Ovary (tissue), 9 donors: Measurements from ENCODE around the gene PPDPF. TPM values are rescaled to one million over a fixed set of nuclear protein-coding genes. Genes with fewer than 3 reads are reported as not detected.

Source experiments
- DNase-seq, 5 donors: peaks; one replicate each; pipeline ENCODE4 v3.0.0-alpha.2; 2019 to 2020
- H3K27ac ChIP-seq, 2 donors: fragments of 200-600 bp; one replicate each; pipeline versions ENCODE4 v1.5.1 to v1.8.0; 2019 to 2022
- H3K27me3 ChIP-seq: fragments of 200-600 bp; one replicate; pipeline ENCODE4 v1.8.0; 2022
- H3K36me3 ChIP-seq: fragments of 200-600 bp; sonication (generic); one replicate; pipeline ENCODE4 v1.5.1; 2019
- H3K4me1 ChIP-seq: one replicate; pipeline ENCODE4 v1.8.1; 2013; ENCODE audit warnings: mild to moderate bottlenecking, moderate library complexity; ENCODE audit not compliant: insufficient read depth
- H3K4me3 ChIP-seq: fragments of 200-600 bp; sonication (generic); one replicate; pipeline ENCODE4 v1.5.1; 2017
- H3K9me3 ChIP-seq, 2 donors: fragments of 200-600 bp in 1 of 2; sonication (generic) in 1 of 2; one replicate each; pipeline versions ENCODE4 v1.5.1 to v1.8.1; 2013 to 2019; ENCODE audit warnings: mild to moderate bottlenecking in 1 of 2, moderate library complexity in 1 of 2
- CTCF ChIP-seq, 3 donors: fragments of 450-650 bp in 2 of 3; fragments of 200-600 bp in 1 of 3; IDR thresholded peaks; one replicate each; pipeline versions ENCODE4 v1.5.1 to v1.8.0; 2016 to 2022; ENCODE audit warnings: antibody characterized with exemption in 3 of 3, mild to moderate bottlenecking in 1 of 3
- EP300 ChIP-seq: sonication (generic); formaldehyde crosslinking; IDR thresholded peaks from one replicate; pipeline ENCODE4 v1.6.1; 2017; ENCODE audit warnings: antibody characterized with exemption
- POLR2A ChIP-seq: fragments of 450-650 bp; IDR thresholded peaks from one replicate; pipeline ENCODE4 v1.6.1; 2017; ENCODE audit warnings: antibody characterized with exemption, mild to moderate bottlenecking, moderate library complexity
- WGBS, 3 donors: extraction: QIAGEN DNeasy Blood & Tissue Kit in 1 of 3; methylation state at CpG; one replicate each; pipeline versions ENCODE4 v1.1.5 to v1.1.7; 2013 to 2017; 5-methylcytosine and 5-hydroxymethylcytosine counted together
- intact Hi-C, 4 donors: fragments of 100-400 bp; cut with DNase I; formaldehyde crosslinking; loops; one replicate each; pipeline versions ENCODE4 v1.11.0 to v1.15.1; 2022 to 2023
- polyA plus RNA-seq, 2 donors: library from polyadenylated mRNA; stranded (reverse); fragments of 200-250 nt in 1 of 2; fragments of 350-450 nt in 1 of 2; fragmentation: Illumina TruSeq in 1 of 2; extraction: RNeasy Lipid Tissue Mini Kit (QIAGEN cat#74804) in 1 of 2; gene quantifications; one replicate each; pipeline ENCODE4 v1.2.3, GENCODE V29; 2013 to 2014
- total RNA-seq, 7 donors: library from RNA; depleted of rRNA in 2 of 7; stranded (reverse); fragments of >200 nt in 2 of 7; fragmentation: NEBNext Ultra II Directional in 3 of 7; extraction: Animal tissue kit (Norgen Biotek cat#: 25700) in 3 of 7; gene quantifications; one replicate each; pipeline versions ENCODE4 v1.1.0 to v1.2.4, GENCODE V29; 2016 to 2023
- donor health status: DM: no; HTN: no; CAD: no; lungs with moderate emphysema.
- donor health status: DM: no; HTN: no; CAD: no.
- donor health status: Bipolar disorder and iron deficiency.
- donor health status: DM: yes; HTN: yes; CAD: no.
- donor health status: DM: no; HTN: no; CAD: no.
- donor health status: DM: yes; HTN: yes; CAD: no.

The PPDPF gene
- total and polyA plus RNA-seq, 9 donors = 4.9 to 315 (median 201) TPM

- Histone ChIP-seq H3K4me1 (peaks cover 2% of the 10 kb centered on the region), H3K27me3 (no peaks in the 10 kb centered on the region), H3K36me3 (no peaks in the 10 kb centered on the region), H3K9me3 (no peaks in the 10 kb centered on the region), H3K27ac (no peak overlapping the region), H3K4me3 (no peak overlapping the region)
- TF ChIP-seq CTCF (IDR thresholded peaks at IDR 0.05) (peak; percentile 74 to 96 (median 93)), EP300 (no peak), POLR2A (no peak)
- DNase-seq = peak; percentile 62 to 87 (median 80)
- intact Hi-C loops = loop anchor here (2.0 to 10.0 kb wide), 6 partner anchors 107 to 440 kb away; partner anchors contain the start of genes ABHD16B (in 2 of the 4) and SAMD10 (in 1 of the 4)
- 10 to 21% (median 16%) methylated on average over 29 to 34 of the region's 34 CpGs for WGBS, 3 donors
These were observed 17.1 kb downstream of the PPDPF start for GRCh38 chr20:63537525-63538203.

- H3K27me3 ChIP-seq = no peaks in the 10 kb centered on the region
- intact Hi-C loops = loop anchor here (2.0 to 10.0 kb wide), 6 partner anchors 106 to 439 kb away; partner anchors contain the start of genes ABHD16B (in 2 of the 4) and SAMD10 (in 1 of the 4)
- no peak overlapping the region for H3K4me3 ChIP-seq
- no peaks in the 10 kb centered on the region for H3K36me3 ChIP-seq
- 39 to 55% (median 42%) methylated on average over 27 of the region's 27 CpGs for WGBS, 3 donors
- peaks cover 2% of the 10 kb centered on the region for H3K4me1 ChIP-seq
- TF ChIP-seq EP300 = no peak
- no peak for TF ChIP-seq POLR2A
- no peak for TF ChIP-seq CTCF (IDR thresholded peaks at IDR 0.05)
- no peak for DNase-seq
- no peaks in the 10 kb centered on the region for H3K9me3 ChIP-seq
- no peak overlapping the region for H3K27ac ChIP-seq
These were observed 17.9 kb downstream of the PPDPF start for GRCh38 chr20:63538204-63539091.

- H3K9me3 ChIP-seq = no peaks in the 10 kb centered on the region
- 69 to 77% (median 75%) methylated on average over 12 of the region's 12 CpGs for WGBS, 3 donors
- H3K4me3 ChIP-seq = no peak overlapping the region
- H3K27me3 ChIP-seq = no peaks in the 10 kb centered on the region
- H3K4me1 ChIP-seq = peaks cover 2% of the 10 kb centered on the region
- DNase-seq = no peak
- no peak for TF ChIP-seq EP300
- no peak for TF ChIP-seq POLR2A
- no peak for TF ChIP-seq CTCF (IDR thresholded peaks at IDR 0.05)
- H3K36me3 ChIP-seq = no peaks in the 10 kb centered on the region
- H3K27ac ChIP-seq = no peak overlapping the region
- intact Hi-C loops = loop anchor here (2.0 to 10.0 kb wide), 6 partner anchors 106 to 438 kb away; partner anchors contain the start of genes ABHD16B (in 2 of the 4) and SAMD10 (in 1 of the 4)
These were observed 18.5 kb downstream of the PPDPF start for GRCh38 chr20:63539092-63539430.

GRCh38 chr20:63539441-63540370 is 19.1 kb downstream of the PPDPF start:
- DNase-seq = no peak
- intact Hi-C loops = loop anchor here (2.0 to 10.0 kb wide), 6 partner anchors 105 to 438 kb away; partner anchors contain the start of genes ABHD16B (in 2 of the 4) and SAMD10 (in 1 of the 4)
- no peak overlapping the region for H3K27ac ChIP-seq
- TF ChIP-seq CTCF (IDR thresholded peaks at IDR 0.05) = no peak
- TF ChIP-seq EP300 = no peak
- TF ChIP-seq POLR2A = no peak
- no peaks in the 10 kb centered on the region for H3K9me3 ChIP-seq
- H3K27me3 ChIP-seq = no peaks in the 10 kb centered on the region
- H3K4me3 ChIP-seq = no peak overlapping the region
- 87 to 93% (median 88%) methylated on average over 25 to 29 of the region's 29 CpGs for WGBS, 3 donors
- no peaks in the 10 kb centered on the region for H3K36me3 ChIP-seq
- peaks cover 2% of the 10 kb centered on the region for H3K4me1 ChIP-seq
